Tibial nerve (tissue), 4 donors: ENCODE measurements around the gene ZP1.

Experiments used
- EP300 ChIP-seq, 2 donors: sonication (generic); formaldehyde crosslinking; IDR thresholded peaks; one replicate each; pipeline ENCODE4 v1.6.1; 2017; ENCODE audit warnings: antibody characterized with exemption in 2 of 2, mild to moderate bottlenecking in 1 of 2
- POLR2A ChIP-seq, 2 donors: fragments of 450-650 bp; IDR thresholded peaks; one replicate each; pipeline ENCODE4 v1.6.1; 2017; ENCODE audit warnings: antibody characterized with exemption in 2 of 2, mild to moderate bottlenecking in 2 of 2, moderate library complexity in 2 of 2
- TF ChIP-seq, protein P1 (sequence below), 5 experiments: fragments of 200-600 bp in 3 of 5; fragments of 450-650 bp in 2 of 5; sonication (generic) in 3 of 5; IDR thresholded peaks; one replicate each; pipeline ENCODE4 v1.5.1; 2016 to 2019; ENCODE audit warnings: antibody characterized with exemption in 5 of 5, mild to moderate bottlenecking in 3 of 5, moderate library complexity in 2 of 5

DNA sequence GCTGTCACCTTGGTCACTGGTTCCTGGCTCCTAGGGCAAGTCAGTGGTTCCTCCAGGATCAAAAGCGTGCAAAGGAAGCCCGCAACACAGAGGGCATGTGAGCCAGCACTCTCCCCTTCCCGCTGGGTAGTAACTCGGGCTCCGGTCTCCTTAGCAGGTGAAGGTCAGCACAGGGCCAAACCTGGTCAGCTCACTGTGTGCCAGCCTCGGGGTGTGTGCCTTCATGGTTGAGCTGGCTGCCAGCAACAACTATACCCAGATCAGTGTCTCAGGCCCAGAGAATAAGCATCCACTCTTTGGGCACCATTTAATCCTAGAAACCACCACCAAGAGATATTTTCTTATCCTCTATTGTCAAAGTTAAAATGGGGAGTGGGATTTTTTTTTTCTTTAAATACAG lies 41.6 kb upstream of the ZP1 start:
- TF ChIP-seq, protein P1, sequence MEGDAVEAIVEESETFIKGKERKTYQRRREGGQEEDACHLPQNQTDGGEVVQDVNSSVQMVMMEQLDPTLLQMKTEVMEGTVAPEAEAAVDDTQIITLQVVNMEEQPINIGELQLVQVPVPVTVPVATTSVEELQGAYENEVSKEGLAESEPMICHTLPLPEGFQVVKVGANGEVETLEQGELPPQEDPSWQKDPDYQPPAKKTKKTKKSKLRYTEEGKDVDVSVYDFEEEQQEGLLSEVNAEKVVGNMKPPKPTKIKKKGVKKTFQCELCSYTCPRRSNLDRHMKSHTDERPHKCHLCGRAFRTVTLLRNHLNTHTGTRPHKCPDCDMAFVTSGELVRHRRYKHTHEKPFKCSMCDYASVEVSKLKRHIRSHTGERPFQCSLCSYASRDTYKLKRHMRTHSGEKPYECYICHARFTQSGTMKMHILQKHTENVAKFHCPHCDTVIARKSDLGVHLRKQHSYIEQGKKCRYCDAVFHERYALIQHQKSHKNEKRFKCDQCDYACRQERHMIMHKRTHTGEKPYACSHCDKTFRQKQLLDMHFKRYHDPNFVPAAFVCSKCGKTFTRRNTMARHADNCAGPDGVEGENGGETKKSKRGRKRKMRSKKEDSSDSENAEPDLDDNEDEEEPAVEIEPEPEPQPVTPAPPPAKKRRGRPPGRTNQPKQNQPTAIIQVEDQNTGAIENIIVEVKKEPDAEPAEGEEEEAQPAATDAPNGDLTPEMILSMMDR (IDR thresholded peaks at IDR 0.05): no peak
- TF ChIP-seq POLR2A (IDR thresholded peaks at IDR 0.05) (no peak), EP300 (IDR thresholded peaks at IDR 0.05) (no peak)
